ENCODE measurements around the gene THBS1. TPM values are rescaled to one million over a fixed set of nuclear protein-coding genes. Genes with fewer than 3 reads are reported as not detected.

Gene THBS1
- total RNA-seq, 1 donor from 2014 or later: 1,018 TPM

DNA sequence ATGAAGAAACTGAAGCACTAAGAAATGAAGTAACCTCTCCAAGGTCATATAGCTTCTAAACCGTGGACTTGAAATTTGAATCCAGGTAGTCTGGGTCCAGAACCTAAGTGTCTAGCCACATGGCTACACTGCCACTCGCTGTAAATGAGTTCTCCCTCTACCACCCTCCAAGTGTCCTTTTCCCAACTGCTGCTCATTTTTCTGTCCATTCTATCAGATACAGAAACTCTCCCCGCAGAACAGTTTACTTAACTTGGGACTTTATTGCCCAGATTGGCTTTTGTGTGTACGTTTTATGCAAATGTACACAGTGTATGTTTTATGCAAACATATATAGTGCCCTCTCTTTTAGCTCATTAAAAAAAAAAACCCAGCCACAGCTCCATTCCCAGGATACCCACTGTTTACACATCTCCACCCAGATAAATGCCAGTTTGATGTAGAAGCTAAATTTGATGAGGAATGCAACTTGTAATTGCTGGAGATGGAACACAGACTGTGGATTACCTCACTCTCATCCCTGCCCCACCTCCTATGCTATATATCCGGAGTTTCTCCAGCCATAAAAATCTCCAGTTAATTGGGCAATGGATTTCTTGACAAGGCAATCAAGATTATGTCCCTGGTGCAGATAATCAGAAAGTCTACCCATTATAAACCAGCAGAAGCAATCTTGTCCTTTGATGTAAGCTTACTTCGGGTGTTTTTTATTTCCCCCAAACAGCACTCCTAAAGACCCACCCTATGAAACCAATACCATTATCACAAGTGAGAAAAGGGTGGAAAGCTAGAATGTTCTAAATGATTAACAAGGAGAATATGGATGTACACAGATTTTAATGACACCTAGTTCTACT is 42.0 kb downstream of the THBS1 start:
- intact Hi-C loops (cut with DNase I): no loop called here
- DNase-seq (ENCODE audit: low spot score) (no peak), ATAC-seq (no peak)

DNA sequence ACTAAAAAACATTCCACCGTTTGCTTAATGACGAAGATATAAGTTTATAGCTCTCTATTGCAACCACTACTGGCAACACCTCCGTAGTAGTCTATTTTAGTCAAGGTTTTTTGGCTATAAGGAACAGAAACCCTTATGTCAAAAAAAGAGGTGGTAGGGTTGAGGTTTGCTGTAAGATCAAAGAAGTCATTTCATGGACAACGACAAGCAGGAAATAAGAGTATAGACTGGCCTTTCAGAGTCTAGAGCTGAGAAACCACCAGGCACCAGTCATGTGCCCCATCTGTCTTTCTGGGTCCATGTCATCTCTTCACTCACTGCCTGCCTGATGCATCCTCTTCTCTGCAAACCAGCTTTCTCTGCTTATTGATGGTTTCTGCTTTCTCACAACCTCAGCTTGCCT is 42.7 kb downstream of the THBS1 start:
- no peak for DNase-seq (ENCODE audit: low spot score)
- intact Hi-C loops (cut with DNase I): no loop called here
- ATAC-seq: no peak

DNA sequence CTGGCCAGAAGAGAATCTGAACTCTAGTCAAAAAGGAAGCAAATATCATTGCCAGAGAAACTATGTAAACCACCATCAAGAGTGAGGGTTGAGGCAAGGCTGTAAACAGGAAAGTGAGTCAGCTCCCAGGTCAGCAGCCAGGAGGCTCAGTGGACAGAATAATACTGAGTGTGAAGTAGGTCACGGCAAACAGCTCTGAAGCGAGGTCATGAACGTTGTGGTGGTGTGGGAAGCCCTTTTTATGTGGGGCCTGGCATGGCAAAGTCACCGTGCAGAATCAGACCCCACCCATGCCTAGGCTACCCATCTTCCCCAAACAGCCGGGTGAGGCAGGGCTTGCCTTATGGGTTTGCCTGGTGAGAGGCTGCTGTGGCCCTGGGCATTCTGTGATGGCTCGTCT is 43.9 kb downstream of the THBS1 start:
- intact Hi-C loops (cut with DNase I): no loop called here

DNA sequence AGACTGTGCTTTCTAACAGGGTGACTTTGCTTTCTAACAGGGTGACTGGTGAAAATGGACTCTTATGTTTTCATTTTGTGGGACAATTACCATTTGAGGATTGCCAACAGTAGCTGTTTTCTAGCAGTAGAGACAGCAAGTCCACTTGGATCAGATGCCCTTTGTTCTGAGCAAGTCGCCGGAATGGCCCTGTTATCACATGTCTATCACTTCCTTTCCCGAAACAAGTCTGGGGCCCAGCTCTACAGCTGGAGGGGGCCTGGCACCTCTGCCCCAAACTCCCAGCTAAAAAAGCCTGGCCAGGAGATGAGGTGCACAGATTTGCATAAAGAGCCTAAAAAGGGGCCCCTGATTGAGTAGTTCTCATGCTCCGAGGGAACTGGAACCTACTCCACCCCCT is 44.6 kb downstream of the THBS1 start:
- intact Hi-C loops (cut with DNase I): no loop called here
- ATAC-seq (no peak), DNase-seq (ENCODE audit: low spot score) (no peak)

More for the DNA sequence above, 43.9 kb downstream of the THBS1 start:
- DNase-seq (ENCODE audit: low spot score) (no peak), ATAC-seq (peak; percentile 79)

DNA sequence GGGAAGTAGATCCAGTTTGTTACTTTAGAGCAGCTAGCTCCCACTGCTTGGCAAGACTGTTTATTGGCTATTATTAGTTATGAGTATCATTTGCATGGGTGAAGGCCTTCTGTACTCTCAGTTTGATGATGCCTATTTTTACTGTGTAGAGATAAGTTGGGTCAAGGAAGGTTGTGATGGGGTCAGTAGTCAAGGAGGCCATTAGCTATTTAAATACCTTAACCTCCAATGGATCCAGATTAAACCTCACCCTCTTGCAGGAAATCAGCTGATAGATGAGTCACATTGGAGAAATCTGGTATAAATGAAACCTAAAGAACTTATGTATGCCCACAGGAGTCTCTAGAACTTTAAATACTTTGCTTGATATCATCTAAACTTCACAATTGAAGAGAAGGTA is 45.0 kb downstream of the THBS1 start:
- intact Hi-C loops (cut with DNase I): no loop called here
- no peak for ATAC-seq

DNA sequence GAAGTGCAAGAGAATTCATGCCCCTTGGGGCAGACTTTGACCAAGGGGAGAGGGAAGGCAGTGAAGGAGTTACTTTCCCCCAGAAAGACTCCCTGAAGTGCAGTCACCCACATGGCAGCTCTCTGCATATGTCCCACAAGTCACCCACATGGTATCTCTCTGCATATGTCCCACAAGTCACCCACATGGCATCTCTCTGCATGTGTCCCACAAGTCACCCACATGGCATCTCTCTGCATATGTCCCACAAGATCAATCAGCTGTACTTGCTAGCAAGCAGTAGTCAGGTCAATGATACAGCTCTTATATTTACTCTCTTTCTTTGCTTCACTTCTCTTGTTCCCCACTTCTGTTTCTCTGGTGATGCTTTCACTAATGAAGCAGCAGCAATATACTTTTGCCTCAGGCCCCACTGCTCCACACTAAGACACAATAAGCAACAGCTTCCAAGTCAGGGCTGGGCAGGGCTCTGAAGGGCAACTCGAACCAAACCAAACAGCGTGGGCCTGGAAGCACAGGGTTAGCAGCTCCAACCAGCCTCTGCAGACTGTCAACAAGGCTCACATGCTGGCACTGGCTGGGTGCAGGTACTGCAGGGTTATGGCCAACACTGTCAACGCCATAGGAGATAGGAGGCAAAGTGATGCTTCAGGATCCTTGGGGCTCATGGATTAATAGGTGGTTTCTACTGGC is 46.7 kb downstream of the THBS1 start:
- ATAC-seq: no peak
- no peak for DNase-seq (ENCODE audit: low spot score)
- intact Hi-C loops (cut with DNase I): no loop called here

More for the DNA sequence above, 45.0 kb downstream of the THBS1 start:
- no peak for DNase-seq (ENCODE audit: low spot score)

DNA sequence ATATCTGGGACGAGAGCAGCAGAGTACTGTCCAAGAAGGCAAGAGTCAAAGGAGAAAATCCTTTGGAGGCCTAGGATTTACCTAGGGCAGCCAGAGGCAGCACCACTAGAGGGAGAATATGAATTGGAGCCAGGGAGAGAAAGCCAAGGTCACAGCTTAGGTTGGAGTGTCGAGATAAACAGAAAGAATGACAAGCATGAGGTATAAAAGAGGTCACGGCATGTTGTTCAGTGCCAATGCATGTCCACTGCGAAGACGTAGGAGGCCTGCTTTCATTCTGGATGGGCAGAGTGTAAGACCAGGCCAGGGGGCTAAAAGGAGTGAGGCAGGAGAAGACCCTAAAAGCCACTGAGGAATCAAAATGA is 47.2 kb downstream of the THBS1 start:
- intact Hi-C loops (cut with DNase I): no loop called here
- ATAC-seq: no peak
- no peak for DNase-seq (ENCODE audit: low spot score)

DNA sequence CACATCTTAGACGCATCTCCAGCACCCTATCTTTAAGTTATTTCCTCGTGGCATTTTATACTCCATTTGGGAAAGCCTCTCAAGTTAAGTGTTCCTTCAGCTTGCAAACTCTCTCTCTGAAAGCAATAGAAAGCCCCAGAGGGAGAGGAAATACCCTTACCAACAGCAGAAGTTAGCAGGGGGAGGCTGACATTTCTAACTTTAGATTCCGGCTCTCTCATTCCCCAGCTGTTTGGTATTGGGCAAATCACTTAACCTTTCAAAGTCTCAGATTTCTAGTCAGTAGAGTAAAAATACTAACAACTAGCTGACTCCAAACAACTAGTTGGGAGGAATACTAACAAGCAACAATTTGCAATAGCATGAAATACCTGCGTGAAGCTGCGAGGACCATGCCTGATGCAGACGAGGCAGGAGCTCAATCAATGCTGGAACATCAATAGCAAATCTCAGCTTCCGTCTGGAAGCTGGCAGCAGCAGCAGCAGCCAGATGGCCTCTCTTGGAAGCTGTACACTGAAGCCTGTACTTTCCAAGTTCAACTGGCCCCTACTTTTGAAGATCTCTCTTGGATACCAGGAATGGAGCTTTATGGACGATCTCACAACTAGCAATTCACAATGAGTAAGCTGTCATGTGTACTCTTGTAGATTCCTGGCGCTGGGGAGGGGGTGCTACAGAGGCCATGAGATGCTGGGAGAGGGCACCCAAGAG is 47.8 kb downstream of the THBS1 start:
- DNase-seq (ENCODE audit: low spot score) (no peak), ATAC-seq (no peak)
- intact Hi-C loops (cut with DNase I): no loop called here

DNA sequence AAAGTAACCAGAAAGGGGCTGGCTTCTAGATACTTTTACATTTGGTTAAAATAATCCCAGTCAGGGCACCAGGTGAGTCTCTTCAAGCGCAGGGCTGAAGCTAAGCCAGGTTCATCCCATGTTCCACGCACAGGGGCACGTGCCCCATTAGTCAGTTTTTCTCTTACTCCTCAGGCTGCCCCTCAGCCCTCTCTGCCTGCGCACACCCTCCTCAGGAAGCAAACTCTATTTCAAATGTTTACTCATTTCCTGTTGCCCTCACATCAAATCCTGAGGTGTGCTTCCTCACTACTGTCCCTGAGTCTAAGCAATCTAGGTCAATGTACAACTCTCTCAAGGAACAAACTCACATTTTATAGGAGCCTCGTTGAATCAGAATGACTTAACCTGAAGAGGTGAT is 48.5 kb downstream of the THBS1 start:
- intact Hi-C loops (cut with DNase I): no loop called here
- ATAC-seq: no peak

DNA sequence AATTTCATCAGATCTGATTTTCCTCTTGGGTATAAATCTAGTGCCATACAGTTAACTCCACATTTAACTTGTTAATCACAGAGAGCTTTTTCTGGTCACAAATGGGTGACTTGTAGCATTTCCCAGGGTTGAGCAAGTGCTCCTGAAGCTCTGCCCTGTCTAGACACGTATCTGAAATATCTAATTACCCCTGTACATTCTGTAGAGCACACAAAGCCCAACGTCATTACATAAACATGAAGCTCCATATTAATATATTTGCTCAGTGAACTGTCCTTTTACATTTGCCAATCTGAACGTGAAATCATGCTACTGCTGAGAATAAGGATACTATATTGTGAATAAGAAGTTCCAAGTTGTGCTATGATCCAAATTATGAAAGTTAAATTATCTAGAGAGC is 49.0 kb downstream of the THBS1 start:
- intact Hi-C loops (cut with DNase I): no loop called here
- DNase-seq (ENCODE audit: low spot score): no peak
- ATAC-seq: no peak

More for the DNA sequence above, 48.5 kb downstream of the THBS1 start:
- no peak for DNase-seq (ENCODE audit: low spot score)

DNA sequence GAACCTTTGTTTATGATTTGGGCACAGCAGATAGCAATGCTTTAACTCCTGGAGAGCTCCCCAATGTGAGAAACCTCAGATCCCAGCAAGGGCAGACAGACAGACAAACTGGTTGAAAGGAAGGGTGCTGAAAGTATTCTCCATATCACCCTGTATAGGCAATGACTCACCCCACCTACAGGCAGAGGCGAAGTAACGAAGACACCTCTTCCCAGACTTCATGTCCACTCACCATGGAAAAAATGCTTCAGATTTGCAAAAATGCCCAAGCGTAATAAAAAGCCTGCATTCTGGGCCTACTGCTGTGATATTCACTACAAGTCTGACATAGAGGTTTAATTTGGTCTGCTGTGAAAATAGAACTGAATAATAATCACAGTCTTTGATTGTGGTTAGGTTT is 50.5 kb downstream of the THBS1 start:
- intact Hi-C loops (cut with DNase I): no loop called here
- ATAC-seq (no peak), DNase-seq (ENCODE audit: low spot score) (no peak)

DNA sequence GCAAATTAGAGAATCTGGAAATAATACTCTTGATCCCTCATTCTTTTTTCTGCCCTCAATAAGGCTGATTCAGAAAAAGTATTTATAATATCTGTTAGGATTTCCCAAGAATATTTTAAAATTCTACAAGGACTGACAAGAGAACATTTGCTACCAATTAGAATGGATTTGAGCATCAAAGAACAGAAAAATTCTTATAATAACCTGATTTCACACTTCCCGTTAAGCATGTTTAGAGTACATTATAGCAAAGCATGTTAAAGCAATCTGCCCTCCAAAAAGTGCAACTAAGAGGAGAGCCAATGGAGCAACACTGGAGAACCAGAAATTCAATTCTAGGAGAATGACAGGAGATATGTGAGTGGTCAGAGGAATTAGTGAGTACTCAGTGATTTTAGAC is 57.2 kb downstream of the THBS1 start:
- no peak for ATAC-seq
- no peak for DNase-seq (ENCODE audit: low spot score)

DNA sequence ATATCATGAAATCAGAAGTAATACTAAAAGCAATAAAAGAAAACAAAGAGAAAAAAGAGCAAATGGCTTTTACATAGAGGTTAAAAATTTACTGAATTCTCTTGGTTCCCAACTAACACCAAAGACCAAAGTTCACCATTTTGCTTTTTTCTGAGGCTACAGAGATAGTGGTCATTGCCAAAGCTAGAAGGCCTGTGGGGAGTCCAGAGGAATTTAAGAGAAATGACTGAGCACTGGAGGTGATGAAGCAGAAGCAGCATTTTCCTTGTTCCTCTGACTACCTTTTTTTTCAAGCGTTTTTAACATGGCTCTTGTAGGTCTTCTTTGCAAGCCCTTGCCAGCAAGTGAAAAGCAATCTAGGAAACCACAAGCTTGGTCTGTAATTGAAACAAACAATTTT is 58.2 kb downstream of the THBS1 start:
- intact Hi-C loops (cut with DNase I): loop anchor here (5.0 kb wide), 1 partner anchor 1367 kb away; no protein-coding TSS in a partner anchor
- no peak for DNase-seq (ENCODE audit: low spot score)
- ATAC-seq: no peak

More for the DNA sequence above, 57.2 kb downstream of the THBS1 start:
- intact Hi-C loops (cut with DNase I): loop anchor here (5.0 kb wide), 1 partner anchor 1366 kb away; no protein-coding TSS in a partner anchor

DNA sequence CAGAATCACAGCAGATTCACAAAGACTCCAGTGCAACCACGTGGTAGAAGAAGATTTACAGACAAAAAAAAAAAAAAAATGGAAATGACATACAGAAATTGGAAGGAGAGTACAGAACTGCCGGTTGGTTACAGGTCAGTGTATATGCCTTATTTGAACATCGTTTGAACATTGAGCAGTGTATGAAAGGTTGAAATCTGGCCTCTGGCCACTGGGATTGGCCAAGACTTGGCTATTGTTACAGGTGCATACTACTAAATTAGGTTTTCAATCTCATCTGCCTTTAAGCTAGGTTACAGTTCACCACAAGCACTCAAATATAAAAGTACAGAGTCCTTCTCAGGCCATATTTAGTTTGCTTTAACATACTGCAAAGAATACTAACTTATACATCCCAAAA is 59.8 kb downstream of the THBS1 start:
- ATAC-seq (no peak), DNase-seq (ENCODE audit: low spot score) (no peak)
- intact Hi-C loops (cut with DNase I): no loop called here

DNA sequence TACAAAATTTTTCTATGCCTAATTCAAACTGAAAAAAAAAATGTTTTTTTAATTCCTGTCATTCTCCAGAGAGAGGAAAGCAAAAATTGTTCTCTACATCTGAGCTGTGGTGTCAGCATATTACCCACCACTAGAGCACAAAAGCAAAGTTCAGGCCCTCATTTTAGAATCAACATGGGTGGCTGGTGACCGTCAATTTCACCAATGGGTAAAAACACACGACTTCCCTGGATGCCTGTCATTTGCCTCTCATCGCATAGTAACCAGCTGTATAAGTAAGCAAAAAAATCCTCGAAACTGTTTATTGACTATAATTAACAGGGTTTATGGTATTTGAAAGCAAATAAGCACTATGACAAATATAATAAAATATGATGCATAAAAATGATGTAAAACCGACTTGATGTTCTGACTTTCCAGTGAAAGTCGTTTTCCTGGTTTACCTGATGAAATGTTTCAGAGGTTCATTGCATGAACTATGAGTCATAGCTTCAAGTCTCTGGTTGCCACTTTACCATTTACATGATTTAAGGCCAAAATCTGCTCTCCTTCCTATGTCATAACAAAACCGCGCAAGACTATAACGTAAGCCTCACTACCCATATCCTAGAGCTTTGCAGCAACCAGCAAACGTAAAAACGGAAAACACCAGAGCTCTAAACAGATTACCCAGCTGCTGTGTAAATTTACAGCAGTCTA is 60.5 kb downstream of the THBS1 start:
- intact Hi-C loops (cut with DNase I): no loop called here
- ATAC-seq: no peak

DNA sequence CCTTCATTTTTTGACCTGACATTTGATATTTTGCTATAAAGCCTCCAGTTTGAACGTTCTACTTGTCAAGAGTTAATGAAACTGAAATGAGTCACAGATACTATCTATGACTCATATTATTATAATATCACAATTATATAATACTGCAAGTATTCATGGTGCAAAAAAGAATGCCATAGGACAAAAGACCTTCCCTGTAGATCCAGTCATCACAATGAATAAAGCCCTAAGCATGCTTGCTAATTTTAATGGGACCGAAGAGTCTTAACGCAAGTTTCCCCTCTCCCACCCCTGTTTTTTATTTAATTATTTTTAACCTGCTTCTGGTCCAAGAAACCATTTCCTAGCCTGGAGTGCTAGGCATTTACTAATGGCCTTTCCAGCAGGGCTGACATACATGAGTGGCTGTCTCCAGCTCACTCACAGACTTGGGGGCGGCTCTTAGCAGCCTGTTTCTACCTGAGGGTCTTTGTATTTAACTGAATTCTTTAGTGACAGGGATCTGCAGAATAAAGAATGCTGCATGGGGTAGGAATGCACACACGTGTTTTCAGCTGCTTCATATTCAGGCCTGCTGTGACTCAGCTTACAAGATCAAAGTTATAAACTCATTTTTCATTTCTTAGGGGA is 61.2 kb downstream of the THBS1 start:
- DNase-seq (ENCODE audit: low spot score) (no peak), ATAC-seq (no peak)
- intact Hi-C loops (cut with DNase I): no loop called here

More for the DNA sequence above, 60.5 kb downstream of the THBS1 start:
- no peak for DNase-seq (ENCODE audit: low spot score)

DNA sequence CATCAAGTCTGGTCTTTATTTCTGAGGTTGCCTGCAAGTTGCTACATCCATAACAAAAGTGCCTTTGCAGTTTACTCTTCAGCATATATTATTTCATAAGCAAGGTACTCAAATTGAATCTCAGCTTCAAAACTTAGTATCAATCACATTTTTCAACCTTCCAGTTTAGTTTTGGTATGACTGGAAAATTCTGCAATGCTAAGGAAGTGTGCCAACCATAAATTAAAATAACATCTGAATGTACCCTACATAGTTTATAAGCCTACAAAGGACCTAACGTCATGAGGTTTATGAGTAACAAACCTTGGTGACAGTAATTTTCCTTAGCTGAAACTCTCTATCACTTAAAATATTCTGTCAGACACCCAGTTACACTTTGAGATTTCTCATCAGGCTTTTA is 62.8 kb downstream of the THBS1 start:
- DNase-seq (ENCODE audit: low spot score) (no peak), ATAC-seq (no peak)
- intact Hi-C loops (cut with DNase I): no loop called here

DNA sequence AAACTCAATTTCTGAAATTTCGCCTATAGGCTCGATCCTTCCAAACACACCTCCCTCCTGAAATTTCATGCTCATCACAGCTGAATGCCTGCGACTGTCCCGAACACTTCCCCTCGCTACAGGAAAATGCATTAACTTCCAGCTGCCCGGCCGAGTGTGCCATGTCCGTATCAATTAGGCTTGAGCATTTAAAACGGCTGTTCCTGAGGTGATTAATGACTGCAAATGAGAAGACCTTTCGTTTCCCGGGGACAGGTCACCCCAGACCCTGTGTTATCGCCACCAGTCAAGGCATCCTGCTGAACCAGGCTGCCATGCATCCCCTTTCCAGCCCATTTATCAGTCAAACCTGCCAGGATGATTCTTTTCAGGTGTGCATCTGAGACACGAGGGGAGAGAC is 63.3 kb downstream of the THBS1 start:
- DNase-seq (ENCODE audit: low spot score) (no peak), ATAC-seq (no peak)
- intact Hi-C loops (cut with DNase I): no loop called here
